Ishikawa (cell line): Measurements from ENCODE around the gene TBCD.

ENCODE experiments used
- CEBPB ChIP-seq: IDR thresholded peaks from 2 replicates; pipeline ENCODE4 v1.6.1; 2012
- EGR1 ChIP-seq: IDR thresholded peaks from 2 replicates; pipeline ENCODE4 v1.6.1; 2012
- EP300 ChIP-seq: IDR thresholded peaks from 2 replicates; pipeline ENCODE4 v1.6.1; 2012; ENCODE audit warnings: borderline replicate concordance
- RAD21 ChIP-seq: IDR thresholded peaks from 2 replicates; pipeline ENCODE4 v1.6.1; 2012; ENCODE audit warnings: low read depth
- TAF1 ChIP-seq: IDR thresholded peaks from 2 replicates; pipeline ENCODE4 v1.6.1; 2012; ENCODE audit warnings: low read depth, mild to moderate bottlenecking
- TEAD4 ChIP-seq: IDR thresholded peaks from 2 replicates; pipeline ENCODE4 v1.6.1; 2012
- ZBTB7A ChIP-seq: IDR thresholded peaks from 2 replicates; pipeline ENCODE4 v1.6.1; 2012; ENCODE audit warnings: low read depth
- TF ChIP-seq, protein P1 (sequence below): IDR thresholded peaks from 2 replicates; pipeline ENCODE4 v1.6.1; 2012; ENCODE audit warnings: low read depth, mild to moderate bottlenecking

DNA sequence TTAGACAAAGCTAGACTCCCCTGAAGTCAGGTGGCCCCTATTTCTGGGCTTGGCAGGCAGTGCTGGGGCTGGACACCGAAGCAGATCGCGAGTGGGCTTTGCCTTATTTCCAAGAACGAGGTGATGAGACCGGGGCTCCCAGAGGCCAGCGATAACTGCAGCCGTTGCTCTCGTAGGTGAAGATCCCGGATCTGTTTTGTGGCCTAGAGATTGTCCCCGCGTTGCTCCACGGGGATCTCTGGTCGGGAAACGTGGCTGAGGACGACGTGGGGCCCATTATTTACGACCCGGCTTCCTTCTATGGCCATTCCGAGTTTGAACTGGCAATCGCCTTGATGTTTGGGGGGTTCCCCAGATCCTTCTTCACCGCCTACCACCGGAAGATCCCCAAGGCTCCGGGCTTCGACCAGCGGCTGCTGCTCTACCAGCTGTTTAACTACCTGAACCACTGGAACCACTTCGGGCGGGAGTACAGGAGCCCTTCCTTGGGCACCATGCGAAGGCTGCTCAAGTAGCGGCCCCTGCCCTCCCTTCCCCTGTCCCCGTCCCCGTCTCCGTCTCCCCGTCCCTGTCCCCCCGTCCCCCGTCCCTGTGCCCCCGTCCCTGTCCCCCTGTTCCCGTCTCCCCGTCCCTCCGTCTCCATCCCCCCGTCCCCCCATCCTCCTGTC lies 1.5 kb upstream of the TBCD start:
- TF ChIP-seq EP300: no peak
- no peak for TF ChIP-seq TAF1
- TF ChIP-seq, protein P1, sequence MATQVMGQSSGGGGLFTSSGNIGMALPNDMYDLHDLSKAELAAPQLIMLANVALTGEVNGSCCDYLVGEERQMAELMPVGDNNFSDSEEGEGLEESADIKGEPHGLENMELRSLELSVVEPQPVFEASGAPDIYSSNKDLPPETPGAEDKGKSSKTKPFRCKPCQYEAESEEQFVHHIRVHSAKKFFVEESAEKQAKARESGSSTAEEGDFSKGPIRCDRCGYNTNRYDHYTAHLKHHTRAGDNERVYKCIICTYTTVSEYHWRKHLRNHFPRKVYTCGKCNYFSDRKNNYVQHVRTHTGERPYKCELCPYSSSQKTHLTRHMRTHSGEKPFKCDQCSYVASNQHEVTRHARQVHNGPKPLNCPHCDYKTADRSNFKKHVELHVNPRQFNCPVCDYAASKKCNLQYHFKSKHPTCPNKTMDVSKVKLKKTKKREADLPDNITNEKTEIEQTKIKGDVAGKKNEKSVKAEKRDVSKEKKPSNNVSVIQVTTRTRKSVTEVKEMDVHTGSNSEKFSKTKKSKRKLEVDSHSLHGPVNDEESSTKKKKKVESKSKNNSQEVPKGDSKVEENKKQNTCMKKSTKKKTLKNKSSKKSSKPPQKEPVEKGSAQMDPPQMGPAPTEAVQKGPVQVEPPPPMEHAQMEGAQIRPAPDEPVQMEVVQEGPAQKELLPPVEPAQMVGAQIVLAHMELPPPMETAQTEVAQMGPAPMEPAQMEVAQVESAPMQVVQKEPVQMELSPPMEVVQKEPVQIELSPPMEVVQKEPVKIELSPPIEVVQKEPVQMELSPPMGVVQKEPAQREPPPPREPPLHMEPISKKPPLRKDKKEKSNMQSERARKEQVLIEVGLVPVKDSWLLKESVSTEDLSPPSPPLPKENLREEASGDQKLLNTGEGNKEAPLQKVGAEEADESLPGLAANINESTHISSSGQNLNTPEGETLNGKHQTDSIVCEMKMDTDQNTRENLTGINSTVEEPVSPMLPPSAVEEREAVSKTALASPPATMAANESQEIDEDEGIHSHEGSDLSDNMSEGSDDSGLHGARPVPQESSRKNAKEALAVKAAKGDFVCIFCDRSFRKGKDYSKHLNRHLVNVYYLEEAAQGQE: no peak
- TF ChIP-seq EGR1: no peak
- TF ChIP-seq TEAD4: no peak
- no peak for TF ChIP-seq RAD21
- TF ChIP-seq CEBPB: no peak
- TF ChIP-seq ZBTB7A: no peak
